Skeletal muscle satellite cell (primary cell): Measurements from ENCODE around the gene SEPTIN8.

ENCODE experiments used
- H3K27me3 ChIP-seq: 2 replicates; pipeline ENCODE4 v1.7.0; 2013; ENCODE audit warnings: low read length; ENCODE audit not compliant: control insufficient read depth, insufficient read depth
- H3K36me3 ChIP-seq: 2 replicates; pipeline ENCODE4 v1.7.0; 2013; ENCODE audit warnings: mild to moderate bottlenecking, control low read depth, low read length; ENCODE audit not compliant: insufficient read depth
- H3K4me1 ChIP-seq: 2 replicates; pipeline ENCODE4 v1.7.0; 2013; ENCODE audit warnings: low read length; ENCODE audit not compliant: control insufficient read depth, insufficient read depth
- H3K4me2 ChIP-seq: 2 replicates; pipeline ENCODE4 v1.7.0; 2013; ENCODE audit warnings: mild to moderate bottlenecking, low read length
- H3K4me3 ChIP-seq: 2 replicates; pipeline ENCODE4 v1.7.0; 2013; ENCODE audit warnings: low read length
- H3K9ac ChIP-seq: 2 replicates; pipeline ENCODE4 v1.7.0; 2013; ENCODE audit warnings: mild to moderate bottlenecking, low read depth, low read length, moderate library complexity
- H3K9me3 ChIP-seq: replicated peaks from 2 replicates; pipeline ENCODE4 v1.7.0; 2013; ENCODE audit warnings: mild to moderate bottlenecking, control low read depth, low read length

SEPTIN8 gene

DNA sequence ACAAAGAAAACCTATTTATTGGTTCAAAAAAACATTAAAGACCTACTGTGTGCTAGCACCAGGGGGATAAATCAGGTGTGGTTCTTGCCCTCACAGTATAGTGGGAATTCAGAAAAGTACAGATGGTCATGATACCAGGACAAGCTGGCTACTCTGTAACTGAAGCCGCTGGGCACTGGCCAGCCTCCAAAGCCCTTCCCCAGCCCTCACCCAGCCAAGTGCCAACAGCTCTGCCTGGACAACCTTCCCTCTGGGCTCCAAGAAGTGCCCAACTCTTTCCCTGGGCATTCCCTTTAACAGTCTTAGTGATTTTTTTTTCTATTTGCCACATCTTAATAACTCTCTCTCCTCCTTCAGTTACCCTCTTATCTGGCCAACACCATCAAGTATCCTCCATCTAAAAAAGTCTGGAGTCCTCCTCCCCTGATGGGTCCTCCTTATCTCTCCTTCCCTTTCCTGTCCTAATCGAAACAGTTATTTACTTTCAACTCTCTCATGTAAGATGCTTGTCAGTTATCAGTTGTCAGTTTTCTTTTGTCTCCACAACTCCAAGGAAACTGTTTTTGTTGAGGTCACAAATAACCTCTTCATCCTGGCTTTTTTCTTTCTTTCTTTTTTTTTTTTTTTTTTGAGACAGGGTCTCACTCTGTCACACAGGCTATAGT lies 13.3 kb upstream of the SEPTIN8 start:
- Histone ChIP-seq H3K27me3 (peaks cover 23% of the 10 kb centered on the region), H3K9ac (no peak overlapping the region), H3K9me3 (no peaks in the 10 kb centered on the region), H3K36me3 (no peaks in the 10 kb centered on the region), H3K4me1 (peaks cover 8% of the 10 kb centered on the region), H3K4me2 (no peak overlapping the region), H3K4me3 (no peak overlapping the region)

DNA sequence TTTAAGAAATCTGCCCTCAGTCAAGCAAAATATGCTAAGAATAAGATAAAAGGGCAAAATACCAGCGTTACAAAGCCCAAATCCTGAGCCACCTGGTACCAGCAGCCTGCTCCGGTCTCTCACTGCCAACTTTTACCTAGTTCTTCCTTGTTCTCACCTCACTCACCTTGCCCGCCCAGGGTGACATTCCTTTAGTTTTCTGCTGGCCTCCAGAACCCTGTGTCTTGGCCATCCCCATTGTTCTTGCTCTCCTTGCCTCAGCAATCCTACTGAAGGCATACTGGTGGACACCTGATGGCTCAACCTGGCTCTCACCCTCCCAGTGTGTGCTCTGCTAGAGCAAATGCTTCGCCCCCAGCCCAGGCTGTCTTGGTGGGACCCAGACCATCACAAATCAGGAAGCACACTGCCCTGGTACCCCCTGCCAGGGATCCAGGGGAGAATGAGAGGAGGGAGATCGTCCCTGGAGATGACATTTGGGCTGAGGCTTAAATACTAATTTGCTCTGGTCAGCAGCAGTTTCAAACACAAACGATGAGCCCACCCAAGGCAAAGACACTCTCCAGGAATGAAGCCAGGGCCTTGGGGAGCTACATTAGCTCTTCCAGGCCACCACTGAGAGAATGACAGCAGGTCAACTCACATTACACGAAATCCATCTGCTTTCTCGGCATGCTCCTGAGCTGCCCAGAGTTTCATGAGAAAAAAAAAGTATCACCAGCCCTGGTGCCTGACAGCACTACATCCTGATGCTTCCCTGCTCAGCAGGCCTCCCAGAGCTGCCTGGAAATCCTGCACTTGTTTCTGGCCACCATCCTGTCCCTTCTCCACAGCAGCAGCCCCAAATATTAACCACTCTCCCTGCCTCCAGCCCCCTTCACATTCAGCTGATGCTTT lies 12.2 kb upstream of the SEPTIN8 start:
- Histone ChIP-seq H3K27me3 (peaks cover 14% of the 10 kb centered on the region), H3K4me1 (peaks cover 8% of the 10 kb centered on the region), H3K4me2 (no peak overlapping the region), H3K36me3 (no peaks in the 10 kb centered on the region), H3K9ac (no peak overlapping the region), H3K9me3 (no peaks in the 10 kb centered on the region), H3K4me3 (no peak overlapping the region)

DNA sequence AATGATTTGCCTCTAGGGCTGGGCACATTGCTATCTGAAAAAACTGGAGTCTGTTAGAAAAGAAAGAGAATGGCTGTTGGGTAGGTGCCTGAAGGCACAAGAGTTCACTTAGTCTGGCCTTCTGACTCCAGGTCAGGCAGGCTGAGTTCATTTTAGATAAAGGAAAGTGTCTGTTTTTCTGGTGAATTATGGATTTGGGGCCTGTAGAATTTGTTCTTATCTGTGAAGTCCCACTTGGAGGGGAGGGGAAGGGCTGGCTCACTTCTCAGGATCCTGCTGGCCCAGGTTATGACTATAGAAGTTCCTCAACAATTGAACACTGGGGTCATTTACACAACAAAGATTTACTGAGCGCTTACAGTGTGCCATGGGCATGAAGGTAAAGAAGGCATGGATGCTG lies 11.5 kb upstream of the SEPTIN8 start:
- H3K9me3 ChIP-seq = no peaks in the 10 kb centered on the region
- H3K36me3 ChIP-seq = no peaks in the 10 kb centered on the region
- H3K4me2 ChIP-seq = no peak overlapping the region
- no peak overlapping the region for H3K9ac ChIP-seq
- H3K4me3 ChIP-seq = no peak overlapping the region
- peaks cover 13% of the 10 kb centered on the region for H3K27me3 ChIP-seq
- H3K4me1 ChIP-seq = peaks cover 8% of the 10 kb centered on the region

DNA sequence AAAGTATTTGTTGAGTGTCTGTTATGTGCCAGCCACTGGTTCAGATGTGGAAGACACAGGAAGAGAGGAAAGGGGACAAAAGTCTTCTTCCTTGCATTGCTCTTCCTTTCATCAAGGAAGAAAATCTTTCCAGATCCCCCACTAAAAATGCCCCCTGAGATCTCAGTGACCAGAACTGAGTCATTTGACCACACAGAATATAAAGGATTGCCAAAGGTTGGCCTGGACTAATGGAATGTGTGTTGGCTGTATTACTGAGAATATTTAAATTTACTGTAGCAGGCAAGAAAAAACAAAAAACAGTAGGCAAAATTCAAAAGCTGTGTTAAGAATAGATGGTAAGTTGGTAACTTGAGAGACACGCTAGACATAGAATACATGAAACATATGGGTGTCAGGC lies 10.0 kb upstream of the SEPTIN8 start:
- no peak overlapping the region for H3K4me3 ChIP-seq
- H3K36me3 ChIP-seq = no peaks in the 10 kb centered on the region
- no peaks in the 10 kb centered on the region for H3K9me3 ChIP-seq
- H3K27me3 ChIP-seq = no peaks in the 10 kb centered on the region
- H3K9ac ChIP-seq = no peak overlapping the region
- no peak overlapping the region for H3K4me2 ChIP-seq
- H3K4me1 ChIP-seq = peaks cover 13% of the 10 kb centered on the region

DNA sequence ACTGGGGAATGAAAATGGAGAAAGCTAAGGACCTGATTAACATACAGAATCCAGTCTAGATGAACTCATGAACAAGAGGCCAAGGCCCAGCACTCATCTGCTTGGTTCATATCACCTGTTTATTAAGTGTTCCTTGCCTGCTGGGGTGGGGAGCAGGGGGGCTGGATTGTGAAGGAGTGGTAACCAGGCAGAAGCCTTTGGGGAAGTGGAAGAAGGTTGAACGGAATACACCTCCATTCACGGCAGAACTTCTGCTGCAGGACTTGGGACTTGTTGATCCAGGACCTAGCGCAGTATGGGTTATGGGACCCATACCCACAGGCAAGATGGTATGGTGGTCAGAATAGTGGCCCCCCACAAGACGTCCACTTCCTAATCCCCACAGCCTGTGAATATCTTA lies 8.8 kb upstream of the SEPTIN8 start:
- Histone ChIP-seq H3K4me2 (no peak overlapping the region), H3K9me3 (no peaks in the 10 kb centered on the region), H3K4me1 (peaks cover 17% of the 10 kb centered on the region), H3K9ac (no peak overlapping the region), H3K4me3 (no peak overlapping the region), H3K36me3 (no peaks in the 10 kb centered on the region), H3K27me3 (no peaks in the 10 kb centered on the region)

DNA sequence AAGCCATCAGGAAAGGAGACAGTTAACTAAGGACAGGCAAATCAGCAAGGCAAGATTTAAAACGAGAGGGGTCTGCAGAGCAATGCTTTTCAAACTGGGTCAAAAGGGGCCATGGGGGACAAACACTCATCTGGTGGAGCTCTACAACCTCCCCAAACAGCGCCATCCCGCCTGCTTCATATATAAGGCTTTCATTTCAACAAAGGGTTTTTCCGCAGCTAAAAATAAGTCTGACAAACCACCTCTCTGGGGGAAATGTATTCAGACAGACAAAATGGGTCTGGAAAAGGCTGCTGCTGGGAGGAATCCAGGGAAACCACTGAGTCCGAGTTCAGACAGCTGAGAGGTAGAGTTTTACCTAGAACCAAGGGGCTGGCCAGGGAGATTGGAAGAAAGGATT lies 8.3 kb upstream of the SEPTIN8 start:
- no peaks in the 10 kb centered on the region for H3K27me3 ChIP-seq
- no peaks in the 10 kb centered on the region for H3K9me3 ChIP-seq
- H3K36me3 ChIP-seq = no peaks in the 10 kb centered on the region
- peaks cover 17% of the 10 kb centered on the region for H3K4me1 ChIP-seq
- H3K9ac ChIP-seq = no peak overlapping the region
- no peak overlapping the region for H3K4me3 ChIP-seq
- H3K4me2 ChIP-seq = no peak overlapping the region

DNA sequence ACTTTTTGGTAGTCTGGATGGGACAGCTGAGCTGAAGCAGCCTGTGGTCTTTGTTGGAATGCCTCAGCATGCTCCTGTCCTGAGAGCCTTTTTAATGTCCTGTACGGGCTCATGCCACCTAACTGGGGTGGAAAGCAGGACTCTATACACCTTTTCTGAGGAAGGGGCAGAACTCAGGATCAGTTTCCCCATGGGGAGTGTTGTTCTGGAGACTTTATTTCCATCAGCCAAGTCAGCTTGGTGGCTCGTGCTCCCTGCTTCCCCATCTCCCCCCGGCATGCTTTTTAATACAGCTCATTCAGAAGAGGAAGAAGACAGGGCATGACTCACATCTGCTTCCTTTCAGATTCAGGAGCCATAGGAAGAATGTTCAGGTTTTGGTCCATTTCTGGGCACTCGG lies 5.1 kb upstream of the SEPTIN8 start:
- H3K4me3 ChIP-seq = peak overlapping the region; percentile 5
- H3K4me2 ChIP-seq = peak overlapping the region; percentile 9
- no peak overlapping the region for H3K9ac ChIP-seq
- H3K9me3 ChIP-seq = no peaks in the 10 kb centered on the region
- no peaks in the 10 kb centered on the region for H3K36me3 ChIP-seq
- peaks cover 17% of the 10 kb centered on the region for H3K4me1 ChIP-seq
- H3K27me3 ChIP-seq = no peaks in the 10 kb centered on the region

DNA sequence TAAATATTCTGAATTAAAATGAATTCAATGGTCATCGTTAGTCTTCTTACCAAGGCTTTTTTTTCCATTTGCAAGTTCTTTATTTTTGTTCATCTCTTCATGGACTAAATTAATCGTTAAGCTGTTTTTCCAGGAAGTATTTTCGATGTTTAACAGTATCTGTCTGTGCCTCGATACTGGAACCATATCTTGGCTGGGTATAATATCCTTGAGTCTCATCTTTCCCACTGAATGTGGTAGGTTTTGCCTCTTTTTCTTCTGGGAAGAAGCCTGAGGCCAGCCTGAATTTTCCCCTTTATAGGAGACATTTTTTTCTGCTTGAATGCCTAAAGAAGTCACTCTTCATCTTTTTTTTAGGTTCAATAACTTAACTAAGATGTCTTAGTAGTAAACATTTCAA lies 4.0 kb upstream of the SEPTIN8 start:
- Histone ChIP-seq H3K4me3 (no peak overlapping the region), H3K36me3 (no peaks in the 10 kb centered on the region), H3K4me2 (no peak overlapping the region), H3K27me3 (no peaks in the 10 kb centered on the region), H3K9ac (no peak overlapping the region), H3K4me1 (peaks cover 16% of the 10 kb centered on the region), H3K9me3 (no peaks in the 10 kb centered on the region)

DNA sequence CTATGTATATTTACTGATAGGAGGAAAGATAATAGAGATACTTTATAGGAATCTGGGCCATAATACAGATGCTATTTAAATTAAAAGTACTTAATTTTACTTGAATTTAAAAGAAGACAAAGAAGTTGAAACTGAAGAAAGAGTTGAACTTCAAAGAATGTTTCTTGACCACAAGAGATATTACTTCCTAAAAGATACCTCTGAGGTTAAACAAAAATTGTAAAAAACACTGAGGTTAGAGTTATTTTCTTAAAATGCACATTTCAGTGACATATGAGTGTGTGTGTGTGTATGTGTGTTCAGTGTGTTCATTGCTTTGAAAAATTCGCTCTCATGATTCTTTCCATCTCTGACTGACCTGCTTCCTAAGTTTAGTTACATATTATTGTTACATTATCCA lies 3.5 kb upstream of the SEPTIN8 start:
- Histone ChIP-seq H3K27me3 (no peaks in the 10 kb centered on the region), H3K4me3 (no peak overlapping the region), H3K36me3 (no peaks in the 10 kb centered on the region), H3K4me1 (peaks cover 19% of the 10 kb centered on the region), H3K9me3 (no peaks in the 10 kb centered on the region), H3K9ac (no peak overlapping the region), H3K4me2 (no peak overlapping the region)

DNA sequence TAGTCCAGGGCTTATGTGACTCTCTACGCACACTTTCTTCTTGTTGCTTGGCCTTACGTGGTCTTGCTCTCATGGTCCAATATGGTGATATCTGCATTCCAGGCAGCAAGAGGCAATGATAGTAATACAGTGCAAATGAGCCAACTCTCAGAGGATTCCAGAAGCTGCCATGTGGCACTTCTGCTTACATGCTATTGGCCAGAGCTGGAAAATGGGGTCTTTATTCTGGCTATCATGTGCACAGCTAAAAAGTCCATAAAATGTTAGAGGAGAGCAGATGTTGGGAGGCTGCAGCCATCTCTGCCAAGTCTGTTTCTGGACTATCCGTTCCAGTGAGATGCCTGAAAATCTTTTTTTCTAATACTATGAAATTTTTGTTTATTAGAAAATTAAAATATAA lies 2.9 kb upstream of the SEPTIN8 start:
- H3K4me2 ChIP-seq = no peak overlapping the region
- H3K9me3 ChIP-seq = no peaks in the 10 kb centered on the region
- H3K36me3 ChIP-seq = no peaks in the 10 kb centered on the region
- no peak overlapping the region for H3K9ac ChIP-seq
- H3K4me3 ChIP-seq = no peak overlapping the region
- H3K27me3 ChIP-seq = no peaks in the 10 kb centered on the region
- peaks cover 25% of the 10 kb centered on the region for H3K4me1 ChIP-seq

DNA sequence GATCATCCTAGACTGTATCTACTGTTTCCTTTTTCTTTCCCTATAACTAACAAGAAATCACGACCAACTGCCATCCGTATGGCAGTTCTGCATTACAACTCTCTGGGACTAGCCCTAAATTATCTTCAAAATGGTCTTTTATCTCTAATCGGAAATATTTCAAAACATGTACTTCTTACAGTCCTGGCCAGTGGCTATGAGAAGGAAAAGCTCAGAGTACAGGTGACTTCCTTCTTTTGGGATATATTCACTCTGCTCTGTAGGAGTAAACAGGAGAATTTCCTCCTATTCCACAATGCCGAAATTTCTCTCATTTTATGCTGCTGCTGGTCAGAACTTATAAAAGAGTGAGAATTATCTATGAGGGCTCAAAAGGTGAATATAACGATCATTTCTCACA lies 1.8 kb upstream of the SEPTIN8 start:
- Histone ChIP-seq H3K9me3 (no peaks in the 10 kb centered on the region), H3K27me3 (no peaks in the 10 kb centered on the region), H3K36me3 (no peaks in the 10 kb centered on the region), H3K9ac (no peak overlapping the region), H3K4me1 (peaks cover 36% of the 10 kb centered on the region), H3K4me3 (no peak overlapping the region), H3K4me2 (no peak overlapping the region)

DNA sequence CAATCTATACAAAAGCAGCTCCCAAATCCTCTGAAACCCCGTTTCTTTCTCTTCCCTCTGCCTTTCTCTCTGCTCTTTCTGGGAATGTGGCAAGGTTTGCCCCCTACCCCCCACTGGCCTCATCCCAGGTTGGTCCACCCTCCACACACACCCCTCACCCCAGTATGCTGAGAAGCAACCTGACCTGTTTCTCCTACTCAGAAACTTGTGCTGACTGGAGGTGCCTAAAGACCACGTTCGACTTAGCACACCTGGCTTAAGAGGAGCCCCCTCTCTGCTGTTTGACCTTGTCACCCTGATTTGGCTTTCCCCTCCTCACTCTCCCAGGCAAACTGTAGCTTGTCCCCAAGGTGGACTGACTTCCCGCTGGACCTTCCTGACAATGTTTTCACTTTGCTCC lies 1.1 kb upstream of the SEPTIN8 start:
- H3K36me3 ChIP-seq = no peaks in the 10 kb centered on the region
- H3K9ac ChIP-seq = peak overlapping the region; percentile 82
- peak overlapping the region; percentile 97 for H3K4me2 ChIP-seq
- peaks cover 37% of the 10 kb centered on the region for H3K4me1 ChIP-seq
- peak overlapping the region; percentile 84 for H3K4me3 ChIP-seq
- H3K27me3 ChIP-seq = no peaks in the 10 kb centered on the region
- H3K9me3 ChIP-seq = no peaks in the 10 kb centered on the region
